Nephron progenitor cell (in vitro differentiated cells): ENCODE results near the gene POLR3K.
A peak's percentile ranks its signal among the peaks of the same experiment; 100 is the strongest.
"Not testable (repeated sequence)": the region's sequence is repeated elsewhere in the genome, so short reads cannot be mapped to it uniquely, and the experiment has no call there.

ENCODE experiments used
- DNase-seq: peaks from one replicate; pipeline ENCODE4 v3.0.0; 2021
- H3K27ac Mint-ChIP-seq: 2 replicates; pipeline ENCODE4 v1.8.0; 2021; ENCODE audit warnings: mild to moderate bottlenecking, moderate library complexity, mixed read lengths
- H3K27me3 Mint-ChIP-seq: 2 replicates; pipeline ENCODE4 v1.8.0; 2021; ENCODE audit warnings: mild to moderate bottlenecking, low read depth, mixed read lengths; ENCODE audit not compliant: poor library complexity
- H3K36me3 Mint-ChIP-seq: 2 replicates; pipeline ENCODE4 v1.8.0; 2021; ENCODE audit warnings: low read depth, mixed read lengths
- H3K4me1 Mint-ChIP-seq: 2 replicates; pipeline ENCODE4 v1.8.0; 2021; ENCODE audit warnings: mixed read lengths
- H3K4me3 Mint-ChIP-seq: 2 replicates; pipeline ENCODE4 v1.8.0; 2021; ENCODE audit warnings: mild to moderate bottlenecking, moderate library complexity, mixed read lengths
- H3K9me3 Mint-ChIP-seq: 2 replicates; pipeline ENCODE4 v1.8.0; 2021; ENCODE audit warnings: mild to moderate bottlenecking, moderate library complexity, mixed read lengths
- TF ChIP-seq, protein P1 (sequence below): fragments of 200-600 bp; sonication (generic); IDR thresholded peaks from 2 replicates; pipeline ENCODE4 v1.5.0; 2021; ENCODE audit warnings: antibody characterized with exemption

Gene POLR3K

DNA sequence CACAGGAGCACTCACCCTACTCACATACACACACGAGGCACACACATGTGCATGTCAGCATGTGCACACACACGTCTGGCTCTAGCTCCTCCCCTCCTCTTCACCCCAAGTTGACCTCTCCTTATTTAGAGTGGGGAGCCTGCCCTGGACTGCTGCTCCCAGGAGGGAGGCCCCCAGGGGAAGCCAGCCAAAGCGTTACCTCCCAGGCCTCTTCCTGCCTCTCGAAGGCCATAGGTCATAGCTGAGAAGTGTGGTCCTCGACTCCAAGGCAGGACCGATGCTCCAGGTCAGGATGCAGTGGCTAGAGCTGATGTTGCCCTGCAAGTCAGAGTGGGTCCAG, 18.8 kb downstream of the POLR3K start:
- H3K36me3 Mint-ChIP-seq = no peaks in the 10 kb centered on the region
- no peaks in the 10 kb centered on the region for H3K27me3 Mint-ChIP-seq
- no peak for DNase-seq
- H3K4me1 Mint-ChIP-seq = peaks cover 24% of the 10 kb centered on the region
- no peaks in the 10 kb centered on the region for H3K9me3 Mint-ChIP-seq
- TF ChIP-seq, protein P1, sequence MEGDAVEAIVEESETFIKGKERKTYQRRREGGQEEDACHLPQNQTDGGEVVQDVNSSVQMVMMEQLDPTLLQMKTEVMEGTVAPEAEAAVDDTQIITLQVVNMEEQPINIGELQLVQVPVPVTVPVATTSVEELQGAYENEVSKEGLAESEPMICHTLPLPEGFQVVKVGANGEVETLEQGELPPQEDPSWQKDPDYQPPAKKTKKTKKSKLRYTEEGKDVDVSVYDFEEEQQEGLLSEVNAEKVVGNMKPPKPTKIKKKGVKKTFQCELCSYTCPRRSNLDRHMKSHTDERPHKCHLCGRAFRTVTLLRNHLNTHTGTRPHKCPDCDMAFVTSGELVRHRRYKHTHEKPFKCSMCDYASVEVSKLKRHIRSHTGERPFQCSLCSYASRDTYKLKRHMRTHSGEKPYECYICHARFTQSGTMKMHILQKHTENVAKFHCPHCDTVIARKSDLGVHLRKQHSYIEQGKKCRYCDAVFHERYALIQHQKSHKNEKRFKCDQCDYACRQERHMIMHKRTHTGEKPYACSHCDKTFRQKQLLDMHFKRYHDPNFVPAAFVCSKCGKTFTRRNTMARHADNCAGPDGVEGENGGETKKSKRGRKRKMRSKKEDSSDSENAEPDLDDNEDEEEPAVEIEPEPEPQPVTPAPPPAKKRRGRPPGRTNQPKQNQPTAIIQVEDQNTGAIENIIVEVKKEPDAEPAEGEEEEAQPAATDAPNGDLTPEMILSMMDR = no peak
- peak overlapping the region; percentile 44 for H3K27ac Mint-ChIP-seq
- H3K4me3 Mint-ChIP-seq = peak overlapping the region; percentile 28

GRCh38 chr16:33877-34647, 19.3 kb downstream of the POLR3K start:
- TF ChIP-seq, protein P1 = no peak
- DNase-seq = no peak
- H3K4me1 Mint-ChIP-seq = peaks cover 24% of the 10 kb centered on the region
- no peaks in the 10 kb centered on the region for H3K36me3 Mint-ChIP-seq
- no peaks in the 10 kb centered on the region for H3K27me3 Mint-ChIP-seq
- H3K9me3 Mint-ChIP-seq = no peaks in the 10 kb centered on the region
- peak overlapping the region; percentile 28 for H3K4me3 Mint-ChIP-seq
- H3K27ac Mint-ChIP-seq = peak overlapping the region; percentile 44

DNA sequence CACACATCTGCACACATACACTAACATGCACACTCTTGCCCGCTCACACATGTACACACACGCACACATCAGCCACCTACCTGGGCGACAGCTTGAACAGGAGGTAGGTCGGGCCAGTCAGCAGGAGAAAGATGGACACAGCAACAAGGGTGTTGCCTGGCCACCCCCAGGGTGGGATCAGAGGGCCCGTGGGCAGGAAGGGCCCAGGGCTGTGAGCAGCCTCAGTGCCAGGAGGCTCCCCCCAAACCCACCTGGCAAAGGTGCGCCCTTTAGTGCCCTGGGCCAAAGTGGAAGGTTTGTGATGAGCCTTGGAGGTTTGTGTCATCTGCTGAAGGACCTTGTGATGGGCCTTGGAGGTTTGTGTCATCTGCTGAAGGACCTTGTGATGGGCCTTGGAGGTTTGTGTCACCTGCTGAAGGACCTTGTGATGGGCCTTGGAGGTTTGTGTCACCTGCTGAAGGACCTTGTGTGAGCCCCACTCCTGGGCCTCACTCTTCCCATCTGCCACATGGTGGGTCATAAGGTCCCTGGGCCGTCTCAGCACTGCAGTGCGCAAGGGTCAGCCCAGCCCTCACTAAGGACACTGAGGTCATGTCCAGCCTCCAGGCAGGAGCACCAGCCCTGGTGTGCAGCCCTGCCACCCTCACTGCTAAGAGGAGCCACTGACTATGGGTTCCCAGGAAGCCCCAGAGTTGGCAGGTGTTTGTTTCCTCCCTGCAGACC, 20.1 kb downstream of the POLR3K start:
- H3K27ac Mint-ChIP-seq, H3K36me3 Mint-ChIP-seq, H3K9me3 Mint-ChIP-seq, H3K4me3 Mint-ChIP-seq, H3K27me3 Mint-ChIP-seq, DNase-seq: not testable (repeated sequence)
- peaks cover 24% of the 10 kb centered on the region for H3K4me1 Mint-ChIP-seq

DNA sequence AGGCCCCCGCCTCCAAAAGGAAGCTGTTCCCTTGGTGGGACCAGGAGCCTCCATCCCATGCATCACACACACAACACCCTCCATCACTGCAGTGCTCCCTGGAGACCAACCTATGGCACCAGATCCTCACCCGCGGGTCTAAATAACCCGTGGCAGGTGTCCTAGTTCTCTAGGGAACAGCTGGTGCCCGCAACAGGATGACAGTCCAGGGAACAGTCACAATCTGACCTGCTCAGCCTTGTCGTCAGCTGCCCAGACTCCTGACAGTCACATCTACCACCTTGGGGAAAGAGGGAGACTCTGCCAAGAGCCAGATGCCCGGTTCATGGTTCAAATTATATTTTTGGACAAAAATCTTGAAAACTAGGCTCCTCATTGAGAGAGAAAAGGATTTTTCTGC, 22.8 kb downstream of the POLR3K start:
- not testable (repeated sequence) for H3K36me3 Mint-ChIP-seq, H3K27me3 Mint-ChIP-seq, DNase-seq, H3K27ac Mint-ChIP-seq, H3K4me3 Mint-ChIP-seq, H3K9me3 Mint-ChIP-seq
- H3K4me1 Mint-ChIP-seq = peaks cover 19% of the 10 kb centered on the region

DNA sequence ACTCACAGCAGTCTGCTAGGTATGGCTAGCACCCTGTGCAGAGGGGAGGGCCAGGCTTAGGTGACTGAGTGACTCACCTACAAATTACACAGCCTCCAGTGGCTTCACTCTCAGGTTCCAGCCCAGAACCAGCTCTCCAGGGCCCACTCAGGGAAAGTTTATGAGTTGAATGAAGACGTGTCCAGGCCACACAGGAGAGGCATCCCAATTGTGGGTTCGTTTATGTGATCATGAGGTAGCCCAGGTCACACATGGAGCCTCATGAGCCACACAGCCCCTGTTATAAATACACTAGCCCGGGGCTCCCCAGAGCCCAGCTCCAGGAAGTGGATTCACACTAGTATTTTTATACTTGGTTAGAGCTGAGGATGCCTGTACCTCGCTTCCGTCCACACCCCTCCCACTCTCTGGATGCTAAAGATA, 27.5 kb downstream of the POLR3K start:
- not testable (repeated sequence) for H3K9me3 Mint-ChIP-seq, H3K27me3 Mint-ChIP-seq, H3K4me3 Mint-ChIP-seq, DNase-seq, H3K4me1 Mint-ChIP-seq, H3K27ac Mint-ChIP-seq, H3K36me3 Mint-ChIP-seq

GRCh38 chr16:24151-24550, 29.3 kb downstream of the POLR3K start:
- not testable (repeated sequence) for H3K4me3 Mint-ChIP-seq, H3K4me1 Mint-ChIP-seq, H3K27ac Mint-ChIP-seq, H3K9me3 Mint-ChIP-seq, DNase-seq, H3K36me3 Mint-ChIP-seq, H3K27me3 Mint-ChIP-seq

GRCh38 chr16:20886-21285, 32.5 kb downstream of the POLR3K start:
- H3K4me1 Mint-ChIP-seq, H3K27me3 Mint-ChIP-seq, H3K27ac Mint-ChIP-seq, DNase-seq, H3K9me3 Mint-ChIP-seq, H3K36me3 Mint-ChIP-seq, H3K4me3 Mint-ChIP-seq: not testable (repeated sequence)

DNA sequence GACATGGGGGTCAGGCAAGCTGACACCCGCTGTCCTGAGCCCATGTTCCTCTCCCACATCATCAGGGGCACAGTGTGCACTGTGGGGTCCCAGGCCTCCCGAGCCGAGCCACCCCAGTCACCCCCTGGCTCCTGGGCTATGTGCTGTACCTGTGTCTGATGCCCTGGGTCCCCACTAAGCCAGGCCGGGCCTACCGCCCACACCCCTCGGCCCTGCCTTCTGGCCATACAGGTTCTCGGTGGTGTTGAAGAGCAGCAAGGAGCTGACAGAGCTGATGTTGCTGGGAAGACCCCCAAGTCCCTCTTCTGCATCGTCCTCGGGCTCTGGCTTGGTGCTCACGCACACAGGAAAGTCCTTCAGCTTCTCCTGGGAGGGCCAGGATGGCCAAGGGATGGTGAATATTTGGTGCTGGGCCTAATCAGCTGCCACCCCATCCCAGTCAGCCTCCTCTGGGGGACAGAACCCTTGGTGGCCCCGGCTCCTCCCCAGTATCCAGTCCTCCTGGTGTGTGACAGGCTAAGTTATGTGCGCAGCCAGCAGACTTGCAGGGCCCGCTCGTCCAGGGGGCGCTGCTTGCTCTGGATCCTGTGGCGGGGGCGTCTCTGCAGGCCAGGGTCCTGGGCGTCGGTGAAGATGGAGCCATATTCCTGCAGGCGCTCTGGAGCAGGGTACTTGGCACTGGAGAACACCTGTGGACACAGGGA, 36.2 kb downstream of the POLR3K start:
- DNase-seq, H3K27me3 Mint-ChIP-seq, H3K4me3 Mint-ChIP-seq, H3K27ac Mint-ChIP-seq, H3K9me3 Mint-ChIP-seq, H3K4me1 Mint-ChIP-seq, H3K36me3 Mint-ChIP-seq: not testable (repeated sequence)
